ENCODE results near the gene RSAD2. TPM values are rescaled to one million over a fixed set of nuclear protein-coding genes. Genes with fewer than 3 reads are reported as not detected.
"Not testable (repeated sequence)": the region's sequence is repeated elsewhere in the genome, so short reads cannot be mapped to it uniquely, and the experiment has no call there.

RSAD2 gene
- total and polyA plus RNA-seq, 8 donors = 0.45 to 9.2 (median 1.4) TPM; not detected in 2

- intact Hi-C loops (cut with DNase I; ENCODE audit: low total_unique reads) = loop anchor here (5.0 kb wide), 1 partner anchor 150 kb away; no protein-coding TSS in a partner anchor
- Histone ChIP-seq H3K9me3 (no peaks in the 10 kb centered on the region), H3K36me3 (peaks cover 0 to 15% (median 5%) of the 10 kb centered on the region in 4 donors), H3K27me3 (no peaks in the 10 kb centered on the region), H3K27ac (no peak overlapping the region), H3K4me3 (no peak overlapping the region), H3K4me1 (no peaks in the 10 kb centered on the region)
- peak in 1 of 2 donors; percentile 67 for DNase-seq
- 68 to 79% (median 72%) methylated on average over 5 of the region's 5 CpGs for WGBS, 5 donors
- TF ChIP-seq POLR2A (IDR thresholded peaks at IDR 0.05) = no peak
- no peak for TF ChIP-seq EP300 (IDR thresholded peaks at IDR 0.05)
- peak in 5 of 7 experiments; percentile 49 to 67 (median 65) for TF ChIP-seq CTCF (IDR thresholded peaks at IDR 0.05)
- no peak for TF ChIP-seq POLR2AphosphoS5 (IDR thresholded peaks at IDR 0.05)
These were observed 19.6 kb downstream of the RSAD2 start for GRCh38 chr2:6896930-6897759.

GRCh38 chr2:6902581-6902980 lies 25.0 kb downstream of the RSAD2 start:
- DNase-seq; H3K27ac ChIP-seq; H3K36me3 ChIP-seq; intact Hi-C loops (cut with DNase I; ENCODE audit: low total_unique reads); H3K9me3 ChIP-seq; H3K27me3 ChIP-seq; H3K4me3 ChIP-seq; H3K4me1 ChIP-seq: not testable (repeated sequence)
- WGBS, 5 donors = 88 to 98% (median 95%) methylated on average over 2 of the region's 2 CpGs

- no peaks in the 10 kb centered on the region for H3K9me3 ChIP-seq
- no peaks in the 10 kb centered on the region for H3K4me1 ChIP-seq
- TF ChIP-seq POLR2A (IDR thresholded peaks at IDR 0.05) = no peak
- TF ChIP-seq POLR2AphosphoS5 (IDR thresholded peaks at IDR 0.05) = no peak
- no peak for TF ChIP-seq CTCF (IDR thresholded peaks at IDR 0.05)
- no peak for TF ChIP-seq EP300 (IDR thresholded peaks at IDR 0.05)
- DNase-seq = no peak
- WGBS, 5 donors = 86 to 100% (median 97%) methylated on average over 1 of the region's 1 CpG
- no peaks in the 10 kb centered on the region for H3K36me3 ChIP-seq
- no peak overlapping the region for H3K4me3 ChIP-seq
- no peaks in the 10 kb centered on the region for H3K27me3 ChIP-seq
- H3K27ac ChIP-seq = no peak overlapping the region
- intact Hi-C loops (cut with DNase I; ENCODE audit: low total_unique reads) = no loop called here
These were observed 28.1 kb downstream of the RSAD2 start for GRCh38 chr2:6905668-6906067.

- intact Hi-C loops (cut with DNase I; ENCODE audit: low total_unique reads) = no loop called here
- Histone ChIP-seq H3K4me3 (no peak overlapping the region), H3K9me3 (no peaks in the 10 kb centered on the region), H3K27ac (no peak overlapping the region), H3K27me3 (no peaks in the 10 kb centered on the region), H3K4me1 (no peaks in the 10 kb centered on the region), H3K36me3 (no peaks in the 10 kb centered on the region)
- WGBS, 5 donors = 70 to 93% (median 83%) methylated on average over 1 of the region's 1 CpG
- no peak for TF ChIP-seq POLR2AphosphoS5 (IDR thresholded peaks at IDR 0.05)
- no peak for TF ChIP-seq EP300 (IDR thresholded peaks at IDR 0.05)
- no peak for TF ChIP-seq CTCF (IDR thresholded peaks at IDR 0.05)
- TF ChIP-seq POLR2A (IDR thresholded peaks at IDR 0.05) = no peak
- no peak for DNase-seq
These were observed 28.7 kb downstream of the RSAD2 start for GRCh38 chr2:6906165-6906741.

GRCh38 chr2:6908291-6908690 lies 30.7 kb downstream of the RSAD2 start:
- TF ChIP-seq POLR2AphosphoS5 (IDR thresholded peaks at IDR 0.05) (no peak), CTCF (IDR thresholded peaks at IDR 0.05) (no peak), EP300 (IDR thresholded peaks at IDR 0.05) (no peak), POLR2A (IDR thresholded peaks at IDR 0.05) (no peak)
- Histone ChIP-seq H3K4me3 (no peak overlapping the region), H3K27ac (no peak overlapping the region), H3K27me3 (no peaks in the 10 kb centered on the region), H3K4me1 (no peaks in the 10 kb centered on the region), H3K9me3 (no peaks in the 10 kb centered on the region), H3K36me3 (no peaks in the 10 kb centered on the region)
- DNase-seq = no peak
- 63 to 92% (median 89%) methylated on average over 2 of the region's 2 CpGs for WGBS, 5 donors
- intact Hi-C loops (cut with DNase I; ENCODE audit: low total_unique reads) = no loop called here
